ENCODE results near the gene ZNF614. TPM values are rescaled to one million over a fixed set of nuclear protein-coding genes. Genes with fewer than 3 reads are reported as not detected.
"Not testable (repeated sequence)": the region's sequence is repeated elsewhere in the genome, so short reads cannot be mapped to it uniquely, and the experiment has no call there.

ZNF614 gene
- total RNA-seq, 4 donors from 2014 or later = 6.2 to 17.1 (median 12.6) TPM

DNA sequence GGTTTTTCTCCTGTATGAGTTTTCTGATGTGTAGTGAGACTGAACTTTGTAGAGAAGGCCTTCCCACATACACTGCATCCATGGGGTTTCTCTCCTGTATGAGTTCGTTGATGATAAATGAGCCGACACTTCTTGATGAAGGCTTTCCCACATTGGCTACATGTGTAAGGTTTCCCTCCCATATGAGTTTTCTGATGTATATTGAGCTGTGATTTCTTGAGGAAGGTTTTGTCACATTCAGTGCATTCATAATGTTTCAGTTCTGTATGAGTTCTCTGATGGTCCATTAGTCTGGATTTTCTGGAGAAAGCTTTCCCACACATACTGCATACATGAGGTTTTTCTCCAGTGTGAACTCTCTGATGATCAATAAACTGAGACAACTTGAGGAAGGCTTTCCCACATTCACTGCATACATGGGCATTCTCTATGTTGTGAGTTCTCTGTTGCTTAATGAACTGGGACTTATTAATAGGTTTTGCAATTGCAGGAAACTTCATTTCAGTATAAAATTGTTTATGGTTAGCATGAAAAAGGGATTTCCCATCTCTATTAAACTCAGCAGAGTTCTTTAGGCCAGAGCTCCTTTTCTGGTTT is 34.0 kb downstream of the ZNF614 start:
- Histone ChIP-seq H3K4me3 (no peak overlapping the region), H3K27ac (no peak overlapping the region), H3K27me3 (no peaks in the 10 kb centered on the region), H3K36me3 (peaks cover 38 to 81% of the 10 kb centered on the region in 2 donors), H3K4me1 (no peaks in the 10 kb centered on the region), H3K9me3 (peaks cover 6 to 84% (median 25%) of the 10 kb centered on the region in 3 donors)
- no peak for ATAC-seq
- 100% methylated on average over 2 of the region's 2 CpGs for WGBS, 2 donors (ENCODE audit: low coverage in 1 of 2)
- TF ChIP-seq POLR2AphosphoS5 (IDR thresholded peaks at IDR 0.05) = no peak
- TF ChIP-seq, protein P1, sequence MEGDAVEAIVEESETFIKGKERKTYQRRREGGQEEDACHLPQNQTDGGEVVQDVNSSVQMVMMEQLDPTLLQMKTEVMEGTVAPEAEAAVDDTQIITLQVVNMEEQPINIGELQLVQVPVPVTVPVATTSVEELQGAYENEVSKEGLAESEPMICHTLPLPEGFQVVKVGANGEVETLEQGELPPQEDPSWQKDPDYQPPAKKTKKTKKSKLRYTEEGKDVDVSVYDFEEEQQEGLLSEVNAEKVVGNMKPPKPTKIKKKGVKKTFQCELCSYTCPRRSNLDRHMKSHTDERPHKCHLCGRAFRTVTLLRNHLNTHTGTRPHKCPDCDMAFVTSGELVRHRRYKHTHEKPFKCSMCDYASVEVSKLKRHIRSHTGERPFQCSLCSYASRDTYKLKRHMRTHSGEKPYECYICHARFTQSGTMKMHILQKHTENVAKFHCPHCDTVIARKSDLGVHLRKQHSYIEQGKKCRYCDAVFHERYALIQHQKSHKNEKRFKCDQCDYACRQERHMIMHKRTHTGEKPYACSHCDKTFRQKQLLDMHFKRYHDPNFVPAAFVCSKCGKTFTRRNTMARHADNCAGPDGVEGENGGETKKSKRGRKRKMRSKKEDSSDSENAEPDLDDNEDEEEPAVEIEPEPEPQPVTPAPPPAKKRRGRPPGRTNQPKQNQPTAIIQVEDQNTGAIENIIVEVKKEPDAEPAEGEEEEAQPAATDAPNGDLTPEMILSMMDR (IDR thresholded peaks at IDR 0.05) = no peak
- no peak for TF ChIP-seq EP300 (IDR thresholded peaks at IDR 0.05)
- no peak for TF ChIP-seq POLR2A (IDR thresholded peaks at IDR 0.05)

DNA sequence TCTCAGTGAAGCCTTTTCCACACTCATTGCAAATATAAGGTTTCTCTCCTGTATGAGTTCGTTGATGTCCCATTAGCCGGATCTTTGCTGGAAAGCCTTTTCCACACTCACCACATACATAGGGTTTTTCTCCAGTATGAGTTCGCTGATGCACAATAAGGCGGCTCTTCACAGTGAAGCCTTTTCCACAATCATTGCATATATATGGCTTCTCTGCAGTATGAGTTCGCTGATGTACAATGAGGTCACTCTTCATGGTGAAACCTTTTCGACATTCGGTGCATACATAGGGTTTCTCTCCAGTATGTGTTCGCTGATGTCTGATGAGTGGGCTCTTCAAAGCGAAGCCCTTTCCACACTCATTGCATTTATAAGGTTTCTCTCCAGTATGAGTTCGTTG is 34.8 kb downstream of the ZNF614 start:
- 94 to 96% methylated on average over 7 to 8 of the region's 10 CpGs for WGBS, 2 donors (ENCODE audit: low coverage in 1 of 2)
- Histone ChIP-seq H3K4me3 (no peak overlapping the region), H3K36me3 (peaks cover 32 to 74% of the 10 kb centered on the region in 2 donors), H3K9me3 (peaks cover 6 to 80% (median 25%) of the 10 kb centered on the region in 3 donors), H3K4me1 (no peaks in the 10 kb centered on the region), H3K27me3 (no peaks in the 10 kb centered on the region), H3K27ac (no peak overlapping the region)
- TF ChIP-seq POLR2AphosphoS5 (IDR thresholded peaks at IDR 0.05) = no peak
- ATAC-seq = no peak

DNA sequence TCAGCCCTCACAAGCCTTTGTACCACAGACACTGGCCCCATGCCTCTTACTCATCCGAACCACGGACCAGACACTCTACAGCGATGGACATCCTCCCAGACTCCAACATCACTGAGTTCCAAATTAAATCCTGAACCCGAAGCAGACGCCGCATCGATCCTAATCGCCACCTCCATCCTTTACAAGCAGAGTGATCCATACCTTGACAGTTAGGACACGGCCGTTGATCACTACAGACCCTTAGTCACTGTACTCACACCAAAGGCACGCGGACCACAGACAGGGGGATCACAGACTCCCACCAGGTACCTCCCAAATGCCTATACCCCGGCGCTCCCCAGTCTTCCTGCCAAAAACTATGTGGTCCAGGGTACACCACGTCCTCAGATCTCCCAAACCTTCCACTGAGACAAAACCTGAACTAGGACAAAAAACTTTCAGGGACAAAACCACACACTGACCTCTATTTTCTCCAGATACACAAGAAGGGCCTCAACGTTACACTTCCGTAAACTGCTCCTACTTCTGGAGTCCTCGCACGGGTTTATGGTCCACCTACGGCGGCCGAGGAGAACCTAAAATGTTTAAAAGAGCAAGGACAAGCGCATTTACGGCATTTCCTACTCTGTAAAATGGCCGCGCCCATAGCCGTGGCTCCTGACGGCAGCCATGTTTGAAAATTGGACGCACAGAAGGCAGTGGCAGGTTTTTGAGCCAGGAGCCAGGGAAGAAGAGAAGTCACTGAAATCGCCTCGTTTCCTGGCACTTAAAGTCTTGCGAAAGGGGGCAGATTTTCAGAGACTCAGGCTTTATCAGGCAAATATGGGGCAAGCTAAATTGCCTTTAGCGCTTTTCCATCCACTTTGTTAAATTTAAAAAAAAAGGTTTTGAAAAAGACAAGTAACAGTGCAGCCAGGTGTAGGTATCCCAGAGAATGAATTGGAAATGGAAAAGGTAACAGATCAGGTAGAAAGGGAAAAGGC is 41.6 kb downstream of the ZNF614 start, which contains the start of gene ZNF350:
Gene ZNF350 (minus strand): TSS at position 532 of the 983 bp plus-strand sequence. CDS start 12,480 bp downstream, outside the sequence.
- WGBS, 2 donors (ENCODE audit: low coverage in 1 of 2) = 4 to 6% methylated on average over 18 to 20 of the region's 33 CpGs
- peak; percentile 98 for ATAC-seq
- Histone ChIP-seq H3K4me1 (peaks cover 0 to 22% (median 3%) of the 10 kb centered on the region in 3 donors), H3K27ac (peak within 1 kb of the TSS; percentile 66 to 82 (median 80)), H3K4me3 (peak within 1 kb of the TSS; percentile 83 to 99), H3K36me3 (peaks cover 0 to 24% of the 10 kb centered on the region in 2 donors), H3K9me3 (peaks cover 0 to 51% (median 0%) of the 10 kb centered on the region in 3 donors), H3K27me3 (no peaks in the 10 kb centered on the region)
- TF ChIP-seq POLR2AphosphoS5 (IDR thresholded peaks at IDR 0.05) (peak; percentile 94), POLR2A (IDR thresholded peaks at IDR 0.05) (peak in 1 of 2 donors; percentile 21), EP300 (IDR thresholded peaks at IDR 0.05) (no peak)
- TF ChIP-seq, protein P1 (IDR thresholded peaks at IDR 0.05) = no peak

DNA sequence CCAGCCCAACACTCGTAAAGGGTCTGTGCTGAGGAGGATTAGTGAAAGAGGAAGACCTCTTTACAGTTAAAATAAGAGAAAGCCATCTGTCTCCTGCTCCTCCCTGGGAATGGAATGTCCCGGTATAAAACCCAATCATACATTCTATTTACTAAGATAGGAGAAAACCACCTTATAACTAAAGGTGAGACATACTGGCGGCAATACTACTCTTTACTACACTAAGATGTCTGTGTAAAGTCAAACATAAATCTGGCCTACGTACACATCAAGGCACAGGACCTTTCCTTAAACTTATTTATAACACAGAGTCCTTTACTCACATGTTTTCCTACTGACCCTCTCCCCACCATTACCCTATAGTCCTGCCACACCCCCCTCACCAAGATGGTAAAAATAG is 44.8 kb downstream of the ZNF614 start:
- Histone ChIP-seq H3K27me3 (no peaks in the 10 kb centered on the region), H3K4me3 (no peak overlapping the region), H3K9me3 (peaks cover 0 to 68% (median 0%) of the 10 kb centered on the region in 3 donors), H3K4me1 (peaks cover 0 to 22% (median 3%) of the 10 kb centered on the region in 3 donors), H3K36me3 (peaks cover 0 to 43% of the 10 kb centered on the region in 2 donors), H3K27ac (no peak overlapping the region)
- no peak for TF ChIP-seq POLR2AphosphoS5 (IDR thresholded peaks at IDR 0.05)
- TF ChIP-seq, protein P1 (IDR thresholded peaks at IDR 0.05) = no peak
- no peak for TF ChIP-seq EP300 (IDR thresholded peaks at IDR 0.05)
- no peak for TF ChIP-seq POLR2A (IDR thresholded peaks at IDR 0.05)
- no peak for ATAC-seq
- 95% methylated on average over 3 to 4 of the region's 4 CpGs for WGBS, 2 donors (ENCODE audit: low coverage in 1 of 2)

DNA sequence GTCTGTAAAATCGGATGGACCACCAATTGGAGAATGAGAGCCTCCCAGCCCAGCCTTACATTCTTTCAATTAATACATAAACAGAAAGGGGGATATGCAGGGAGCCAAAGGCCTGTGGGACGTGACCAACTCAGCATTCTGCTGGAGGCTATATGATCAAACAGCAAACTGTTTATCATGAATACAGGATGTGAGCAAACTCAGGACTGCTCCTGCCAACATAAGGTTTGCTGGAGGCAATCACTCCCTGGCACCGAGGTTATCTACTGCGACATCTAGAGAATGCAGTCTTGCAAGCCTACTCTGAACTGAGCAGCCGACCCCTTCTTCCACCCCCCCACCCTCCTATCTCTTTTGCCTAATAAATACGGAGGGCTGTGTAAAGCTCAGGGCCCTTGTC is 47.3 kb downstream of the ZNF614 start:
- not testable (repeated sequence) for H3K27me3 ChIP-seq, ATAC-seq, H3K4me3 ChIP-seq, H3K27ac ChIP-seq
- H3K9me3 ChIP-seq = peaks cover 0 to 85% (median 4%) of the 10 kb centered on the region in 3 donors
- H3K36me3 ChIP-seq = peaks cover 0 to 65% of the 10 kb centered on the region in 2 donors
- peaks cover 0 to 15% (median 3%) of the 10 kb centered on the region in 3 donors for H3K4me1 ChIP-seq
- 98 to 100% methylated on average over 1 to 6 of the region's 6 CpGs for WGBS, 2 donors (ENCODE audit: low coverage in 1 of 2)

All from gastroesophageal sphincter (tissue), 4 donors.